ENCODE measurements around the gene PDE8B. TPM values are rescaled to one million over a fixed set of nuclear protein-coding genes. Genes with fewer than 3 reads are reported as not detected.

The PDE8B gene
- total and polyA plus RNA-seq, 12 donors: 0.27 to 5.6 (median 1.4) TPM

DNA sequence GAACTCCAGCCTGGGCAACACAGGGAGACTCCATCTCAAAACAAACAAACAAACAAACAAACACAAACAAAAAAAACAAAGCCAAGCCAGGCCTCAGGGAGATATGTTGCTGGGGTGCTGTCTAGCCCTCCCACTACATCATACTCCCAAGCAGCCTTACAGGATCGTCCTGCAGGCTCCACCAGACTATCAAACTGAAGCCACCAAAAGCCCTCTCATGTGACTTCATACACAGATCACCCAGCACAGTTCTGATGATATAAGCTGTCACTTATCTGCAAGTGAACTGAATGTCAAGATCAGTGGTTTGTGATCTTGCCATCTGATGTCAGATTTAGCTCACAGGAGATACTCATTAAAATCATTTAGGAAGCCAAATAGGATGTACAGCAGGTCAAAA is 238.4 kb downstream of the PDE8B start:
- Histone ChIP-seq H3K27ac (no peak overlapping the region), H3K4me1 (peaks cover 0 to 12% (median 6%) of the 10 kb centered on the region in 9 donors), H3K27me3 (no peaks in the 10 kb centered on the region), H3K9me3 (peaks cover 0 to 15% (median 0%) of the 10 kb centered on the region in 11 donors), H3K36me3 (peaks cover 0 to 91% (median 10%) of the 10 kb centered on the region in 9 donors), H3K4me3 (no peak overlapping the region)
- peak in 2 of 8 donors; percentile 39 to 50 for ATAC-seq
- TF ChIP-seq, protein P1, sequence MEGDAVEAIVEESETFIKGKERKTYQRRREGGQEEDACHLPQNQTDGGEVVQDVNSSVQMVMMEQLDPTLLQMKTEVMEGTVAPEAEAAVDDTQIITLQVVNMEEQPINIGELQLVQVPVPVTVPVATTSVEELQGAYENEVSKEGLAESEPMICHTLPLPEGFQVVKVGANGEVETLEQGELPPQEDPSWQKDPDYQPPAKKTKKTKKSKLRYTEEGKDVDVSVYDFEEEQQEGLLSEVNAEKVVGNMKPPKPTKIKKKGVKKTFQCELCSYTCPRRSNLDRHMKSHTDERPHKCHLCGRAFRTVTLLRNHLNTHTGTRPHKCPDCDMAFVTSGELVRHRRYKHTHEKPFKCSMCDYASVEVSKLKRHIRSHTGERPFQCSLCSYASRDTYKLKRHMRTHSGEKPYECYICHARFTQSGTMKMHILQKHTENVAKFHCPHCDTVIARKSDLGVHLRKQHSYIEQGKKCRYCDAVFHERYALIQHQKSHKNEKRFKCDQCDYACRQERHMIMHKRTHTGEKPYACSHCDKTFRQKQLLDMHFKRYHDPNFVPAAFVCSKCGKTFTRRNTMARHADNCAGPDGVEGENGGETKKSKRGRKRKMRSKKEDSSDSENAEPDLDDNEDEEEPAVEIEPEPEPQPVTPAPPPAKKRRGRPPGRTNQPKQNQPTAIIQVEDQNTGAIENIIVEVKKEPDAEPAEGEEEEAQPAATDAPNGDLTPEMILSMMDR (IDR thresholded peaks at IDR 0.05): no peak
- DNase-seq: no peak
- intact Hi-C loops (cut with DNase I): no loop called here
- 58 to 66% methylated on average over 1 of the region's 1 CpG for WGBS, 2 donors

- H3K27me3 ChIP-seq: no peaks in the 10 kb centered on the region
- WGBS, 2 donors: 61 to 62% methylated on average over 1 of the region's 1 CpG
- intact Hi-C loops (cut with DNase I): no loop called here
- peaks cover 0 to 12% (median 6%) of the 10 kb centered on the region in 9 donors for H3K4me1 ChIP-seq
- peaks cover 0 to 15% (median 0%) of the 10 kb centered on the region in 11 donors for H3K9me3 ChIP-seq
- no peak overlapping the region for H3K4me3 ChIP-seq
- TF ChIP-seq, protein P1 (IDR thresholded peaks at IDR 0.05): no peak
- peak in 7 of 8 donors; percentile 65 to 97 (median 75) for ATAC-seq
- peaks cover 0 to 91% (median 10%) of the 10 kb centered on the region in 9 donors for H3K36me3 ChIP-seq
- no peak for DNase-seq
- H3K27ac ChIP-seq: peak overlapping the region in 2 of 10 donors; percentile 22 to 33
Measured at GRCh38 chr5:77449277-77449676, 238.8 kb downstream of the PDE8B start.

- ATAC-seq (no peak), DNase-seq (no peak)
- Histone ChIP-seq H3K27me3 (no peaks in the 10 kb centered on the region), H3K4me1 (peaks cover 0 to 12% (median 6%) of the 10 kb centered on the region in 9 donors), H3K4me3 (no peak overlapping the region), H3K36me3 (peaks cover 0 to 91% (median 10%) of the 10 kb centered on the region in 9 donors), H3K9me3 (peaks cover 0 to 15% (median 0%) of the 10 kb centered on the region in 11 donors), H3K27ac (no peak overlapping the region)
- 56 to 69% methylated on average over 2 of the region's 2 CpGs for WGBS, 2 donors
- intact Hi-C loops (cut with DNase I): no loop called here
- TF ChIP-seq, protein P1 (IDR thresholded peaks at IDR 0.05): no peak
Measured at GRCh38 chr5:77449981-77450380, 239.5 kb downstream of the PDE8B start.

- Histone ChIP-seq H3K36me3 (peaks cover 0 to 77% (median 10%) of the 10 kb centered on the region in 9 donors), H3K27ac (no peak overlapping the region)
- intact Hi-C loops (cut with DNase I): no loop called here
Measured at GRCh38 chr5:77452351-77452750, 241.9 kb downstream of the PDE8B start.

More at GRCh38 chr5:77452351-77452750, 241.9 kb downstream of the PDE8B start:
- H3K4me3 ChIP-seq: no peak overlapping the region
- 98 to 100% methylated on average over 1 of the region's 1 CpG for WGBS, 2 donors
- peaks cover 0 to 12% (median 6%) of the 10 kb centered on the region in 9 donors for H3K4me1 ChIP-seq
- TF ChIP-seq, protein P1 (IDR thresholded peaks at IDR 0.05): no peak
- no peak for DNase-seq
- H3K9me3 ChIP-seq: peaks cover 0 to 5% (median 0%) of the 10 kb centered on the region in 11 donors
- no peak for ATAC-seq
- no peaks in the 10 kb centered on the region for H3K27me3 ChIP-seq

Measured in heart right ventricle (tissue), 16 donors.